ENCODE data around the gene POLR2A. TPM values are rescaled to one million over a fixed set of nuclear protein-coding genes. Genes with fewer than 3 reads are reported as not detected.

Gene POLR2A
- total RNA-seq, 1 donor from 2014 or later = 121 TPM

DNA sequence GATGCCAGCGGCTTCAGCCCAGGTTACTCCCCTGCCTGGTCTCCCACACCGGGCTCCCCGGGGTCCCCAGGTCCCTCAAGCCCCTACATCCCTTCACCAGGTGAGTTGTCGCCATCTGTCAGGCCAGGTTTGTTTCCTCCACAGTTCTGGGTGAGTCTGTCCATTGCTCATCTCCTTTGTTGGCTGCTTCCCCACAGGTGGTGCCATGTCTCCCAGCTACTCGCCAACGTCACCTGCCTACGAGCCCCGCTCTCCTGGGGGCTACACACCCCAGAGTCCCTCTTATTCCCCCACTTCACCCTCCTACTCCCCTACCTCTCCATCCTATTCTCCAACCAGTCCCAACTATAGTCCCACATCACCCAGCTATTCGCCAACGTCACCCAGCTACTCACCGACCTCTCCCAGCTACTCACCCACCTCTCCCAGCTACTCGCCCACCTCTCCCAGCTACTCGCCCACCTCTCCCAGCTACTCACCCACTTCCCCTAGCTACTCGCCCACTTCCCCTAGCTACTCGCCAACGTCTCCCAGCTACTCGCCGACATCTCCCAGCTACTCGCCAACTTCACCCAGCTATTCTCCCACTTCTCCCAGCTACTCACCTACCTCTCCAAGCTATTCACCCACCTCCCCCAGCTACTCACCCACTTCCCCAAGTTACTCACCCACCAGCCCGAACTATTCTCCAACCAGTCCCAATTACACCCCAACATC, 28.8 kb downstream of the POLR2A start:
- peaks cover 40% of the 10 kb centered on the region for H3K36me3 Mint-ChIP-seq (ENCODE audit: low read depth)

DNA sequence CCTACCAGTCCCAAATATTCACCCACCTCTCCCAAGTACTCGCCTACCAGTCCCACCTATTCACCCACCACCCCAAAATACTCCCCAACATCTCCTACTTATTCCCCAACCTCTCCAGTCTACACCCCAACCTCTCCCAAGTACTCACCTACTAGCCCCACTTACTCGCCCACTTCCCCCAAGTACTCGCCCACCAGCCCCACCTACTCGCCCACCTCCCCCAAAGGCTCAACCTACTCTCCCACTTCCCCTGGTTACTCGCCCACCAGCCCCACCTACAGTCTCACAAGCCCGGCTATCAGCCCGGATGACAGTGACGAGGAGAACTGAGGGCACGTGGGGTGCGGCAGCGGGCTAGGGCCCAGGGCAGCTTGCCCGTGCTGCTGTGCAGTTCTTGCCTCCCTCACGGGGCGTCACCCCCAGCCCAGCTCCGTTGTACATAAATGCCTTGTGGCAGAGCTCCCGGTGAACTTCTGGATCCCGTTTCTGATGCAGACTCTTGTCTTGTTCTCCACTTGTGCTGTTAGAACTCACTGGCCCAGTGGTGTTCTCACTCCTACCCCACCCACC, 29.8 kb downstream of the POLR2A start:
- TF ChIP-seq, protein P1, sequence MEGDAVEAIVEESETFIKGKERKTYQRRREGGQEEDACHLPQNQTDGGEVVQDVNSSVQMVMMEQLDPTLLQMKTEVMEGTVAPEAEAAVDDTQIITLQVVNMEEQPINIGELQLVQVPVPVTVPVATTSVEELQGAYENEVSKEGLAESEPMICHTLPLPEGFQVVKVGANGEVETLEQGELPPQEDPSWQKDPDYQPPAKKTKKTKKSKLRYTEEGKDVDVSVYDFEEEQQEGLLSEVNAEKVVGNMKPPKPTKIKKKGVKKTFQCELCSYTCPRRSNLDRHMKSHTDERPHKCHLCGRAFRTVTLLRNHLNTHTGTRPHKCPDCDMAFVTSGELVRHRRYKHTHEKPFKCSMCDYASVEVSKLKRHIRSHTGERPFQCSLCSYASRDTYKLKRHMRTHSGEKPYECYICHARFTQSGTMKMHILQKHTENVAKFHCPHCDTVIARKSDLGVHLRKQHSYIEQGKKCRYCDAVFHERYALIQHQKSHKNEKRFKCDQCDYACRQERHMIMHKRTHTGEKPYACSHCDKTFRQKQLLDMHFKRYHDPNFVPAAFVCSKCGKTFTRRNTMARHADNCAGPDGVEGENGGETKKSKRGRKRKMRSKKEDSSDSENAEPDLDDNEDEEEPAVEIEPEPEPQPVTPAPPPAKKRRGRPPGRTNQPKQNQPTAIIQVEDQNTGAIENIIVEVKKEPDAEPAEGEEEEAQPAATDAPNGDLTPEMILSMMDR (IDR thresholded peaks at IDR 0.05) = no peak
- no peaks in the 10 kb centered on the region for H3K27me3 Mint-ChIP-seq (ENCODE audit: low read depth)
- H3K4me1 Mint-ChIP-seq (ENCODE audit: low read depth) = peaks cover 4% of the 10 kb centered on the region
- H3K4me3 Mint-ChIP-seq (ENCODE audit: unreplicated experiment) = no peak overlapping the region
- DNase-seq (ENCODE audit: low spot score) = no peak
- peaks cover 34% of the 10 kb centered on the region for H3K36me3 Mint-ChIP-seq (ENCODE audit: low read depth)
- peak overlapping the region; percentile 49 for H3K27ac Mint-ChIP-seq (ENCODE audit: unreplicated experiment)
- H3K9me3 Mint-ChIP-seq (ENCODE audit: low read depth) = no peaks in the 10 kb centered on the region

More for the DNA sequence above, 28.8 kb downstream of the POLR2A start:
- H3K4me3 Mint-ChIP-seq (ENCODE audit: unreplicated experiment) = no peak overlapping the region
- DNase-seq (ENCODE audit: low spot score) = no peak
- H3K9me3 Mint-ChIP-seq (ENCODE audit: low read depth) = no peaks in the 10 kb centered on the region
- no peaks in the 10 kb centered on the region for H3K27me3 Mint-ChIP-seq (ENCODE audit: low read depth)
- TF ChIP-seq, protein P1 (IDR thresholded peaks at IDR 0.05) = no peak
- H3K4me1 Mint-ChIP-seq (ENCODE audit: low read depth) = peaks cover 4% of the 10 kb centered on the region
- no peak overlapping the region for H3K27ac Mint-ChIP-seq (ENCODE audit: unreplicated experiment)

DNA sequence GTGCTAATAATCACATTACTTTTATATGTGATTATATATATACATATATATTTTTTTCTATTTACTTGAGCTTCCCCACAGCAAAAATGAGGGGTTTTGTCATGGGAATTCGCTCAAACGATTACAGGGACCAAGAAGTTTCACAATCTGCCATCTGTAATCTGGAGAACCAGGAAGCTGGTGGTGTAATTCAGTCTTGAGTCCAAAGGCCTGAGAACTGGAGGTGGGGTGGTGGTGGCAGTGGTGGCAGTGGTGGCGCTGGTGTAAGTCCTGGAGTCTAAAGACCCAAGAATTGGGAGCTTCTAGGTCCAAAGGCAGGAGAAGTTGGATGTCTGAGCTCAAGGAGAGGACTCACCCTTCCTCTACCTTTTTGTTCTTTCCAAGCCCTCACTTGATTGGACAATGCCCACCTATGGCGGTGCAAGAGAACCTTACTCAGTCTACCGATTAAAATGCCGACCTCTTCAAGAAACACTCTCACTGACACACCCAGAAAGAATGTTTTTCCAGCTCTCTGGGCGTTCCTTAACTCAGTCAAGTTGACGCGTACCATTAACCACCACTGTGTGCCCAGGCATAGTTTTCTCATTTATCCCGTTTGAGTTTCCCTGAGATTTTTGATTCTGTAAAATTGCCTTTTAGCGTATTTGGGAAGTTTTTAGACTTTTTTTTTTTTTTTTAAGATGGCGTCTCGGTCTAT, 31.9 kb downstream of the POLR2A start:
- Mint-ChIP-seq H3K36me3 (ENCODE audit: low read depth) (peaks cover 20% of the 10 kb centered on the region), H3K9me3 (ENCODE audit: low read depth) (no peaks in the 10 kb centered on the region), H3K4me1 (ENCODE audit: low read depth) (peaks cover 4% of the 10 kb centered on the region), H3K27me3 (ENCODE audit: low read depth) (no peaks in the 10 kb centered on the region), H3K4me3 (ENCODE audit: unreplicated experiment) (no peak overlapping the region), H3K27ac (ENCODE audit: unreplicated experiment) (no peak overlapping the region)
- TF ChIP-seq, protein P1 (IDR thresholded peaks at IDR 0.05) = no peak
- no peak for DNase-seq (ENCODE audit: low spot score)

DNA sequence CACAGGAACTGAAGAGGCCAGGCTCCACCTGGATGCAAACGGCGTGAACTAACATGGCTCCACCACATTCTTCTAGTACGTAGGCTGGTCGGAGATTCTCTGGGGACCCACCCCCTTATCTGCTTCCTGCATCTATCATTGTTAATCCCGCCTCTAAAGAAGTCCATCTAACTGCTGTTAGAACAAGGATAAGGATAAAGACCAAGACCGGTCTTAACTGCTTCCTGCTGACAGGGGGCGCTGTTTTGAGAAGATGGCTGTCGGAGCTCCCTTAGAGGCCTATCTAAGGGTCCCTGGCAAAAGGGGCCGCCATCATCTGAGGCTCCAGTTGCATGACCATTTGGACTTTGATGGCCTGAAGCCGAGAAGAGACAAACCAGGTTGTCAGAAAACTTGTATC, 38.9 kb downstream of the POLR2A start:
- Mint-ChIP-seq H3K36me3 (ENCODE audit: low read depth) (no peaks in the 10 kb centered on the region), H3K27ac (ENCODE audit: unreplicated experiment) (no peak overlapping the region), H3K4me3 (ENCODE audit: unreplicated experiment) (no peak overlapping the region), H3K4me1 (ENCODE audit: low read depth) (no peaks in the 10 kb centered on the region), H3K9me3 (ENCODE audit: low read depth) (no peaks in the 10 kb centered on the region), H3K27me3 (ENCODE audit: low read depth) (no peaks in the 10 kb centered on the region)
- no peak for DNase-seq (ENCODE audit: low spot score)
- TF ChIP-seq, protein P1 (IDR thresholded peaks at IDR 0.05) = peak; percentile 71

DNA sequence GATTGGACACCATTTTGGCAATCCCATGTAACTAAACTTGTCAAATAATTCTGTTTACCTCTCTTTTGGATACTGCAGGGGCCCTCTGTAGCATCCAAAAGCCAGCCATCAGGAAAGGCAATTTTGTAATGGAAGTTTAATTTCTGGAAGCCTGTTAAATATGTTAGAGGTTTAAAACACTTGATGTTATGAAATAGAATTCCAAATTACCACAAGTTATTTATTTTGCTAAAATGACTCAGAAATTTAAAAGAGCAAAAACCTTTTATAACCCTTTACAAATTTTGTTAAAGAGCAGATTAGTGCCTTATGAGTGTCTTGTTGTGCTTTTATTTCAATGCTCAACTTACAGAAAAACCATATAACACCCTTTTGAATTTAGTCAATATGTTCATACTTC, 44.7 kb downstream of the POLR2A start:
- Mint-ChIP-seq H3K4me1 (ENCODE audit: low read depth) (peaks cover 2% of the 10 kb centered on the region), H3K27ac (ENCODE audit: unreplicated experiment) (no peak overlapping the region), H3K9me3 (ENCODE audit: low read depth) (peaks cover 8% of the 10 kb centered on the region), H3K4me3 (ENCODE audit: unreplicated experiment) (no peak overlapping the region), H3K36me3 (ENCODE audit: low read depth) (peaks cover 2% of the 10 kb centered on the region), H3K27me3 (ENCODE audit: low read depth) (no peaks in the 10 kb centered on the region)
- TF ChIP-seq, protein P1 (IDR thresholded peaks at IDR 0.05) = no peak
- no peak for DNase-seq (ENCODE audit: low spot score)

All from chondrocyte (in vitro differentiated cells).